ENCODE data around the gene NPLOC4. TPM values are rescaled to one million over a fixed set of nuclear protein-coding genes. Genes with fewer than 3 reads are reported as not detected.

NPLOC4 gene
- total RNA-seq, 2 donors from 2014 or later: 43.8 to 63.0 TPM

DNA sequence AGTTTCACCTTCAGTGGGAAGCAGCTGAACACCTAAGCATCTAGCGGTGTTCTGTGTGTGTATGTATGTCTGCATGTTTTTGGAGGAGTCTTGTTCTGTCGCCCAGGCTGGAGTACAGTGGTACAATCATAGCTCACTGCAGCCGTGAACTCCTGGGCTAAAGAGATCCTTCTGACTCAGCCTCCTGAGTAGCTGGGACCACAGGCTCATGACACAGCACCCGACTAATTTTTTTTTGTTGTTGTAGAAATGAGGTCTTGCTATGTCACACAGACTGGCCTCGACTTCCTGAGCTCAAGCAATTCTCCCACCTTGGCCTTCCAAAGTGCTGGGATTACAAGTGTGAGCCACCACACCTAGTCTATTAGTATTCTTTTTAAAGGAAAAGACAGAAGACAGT is 54.6 kb downstream of the NPLOC4 start:
- no peak for ATAC-seq
- Histone ChIP-seq H3K4me1 (no peaks in the 10 kb centered on the region), H3K36me3 (replicated peaks in 1 of 2; ENCODE audit: insufficient read depth in 1 of 2, low read depth in 2 of 2) (peaks cover 0 to 11% of the 10 kb centered on the region in 2 donors), H3K27me3 (no peaks in the 10 kb centered on the region), H3K9me3 (no peaks in the 10 kb centered on the region), H3K4me3 (no peak overlapping the region), H3K27ac (no peak overlapping the region)
- 91 to 94% methylated on average over 4 to 5 of the region's 5 CpGs for WGBS, 2 donors
- intact Hi-C loops (cut with DNase I): no loop called here
- TF ChIP-seq, protein P1, sequence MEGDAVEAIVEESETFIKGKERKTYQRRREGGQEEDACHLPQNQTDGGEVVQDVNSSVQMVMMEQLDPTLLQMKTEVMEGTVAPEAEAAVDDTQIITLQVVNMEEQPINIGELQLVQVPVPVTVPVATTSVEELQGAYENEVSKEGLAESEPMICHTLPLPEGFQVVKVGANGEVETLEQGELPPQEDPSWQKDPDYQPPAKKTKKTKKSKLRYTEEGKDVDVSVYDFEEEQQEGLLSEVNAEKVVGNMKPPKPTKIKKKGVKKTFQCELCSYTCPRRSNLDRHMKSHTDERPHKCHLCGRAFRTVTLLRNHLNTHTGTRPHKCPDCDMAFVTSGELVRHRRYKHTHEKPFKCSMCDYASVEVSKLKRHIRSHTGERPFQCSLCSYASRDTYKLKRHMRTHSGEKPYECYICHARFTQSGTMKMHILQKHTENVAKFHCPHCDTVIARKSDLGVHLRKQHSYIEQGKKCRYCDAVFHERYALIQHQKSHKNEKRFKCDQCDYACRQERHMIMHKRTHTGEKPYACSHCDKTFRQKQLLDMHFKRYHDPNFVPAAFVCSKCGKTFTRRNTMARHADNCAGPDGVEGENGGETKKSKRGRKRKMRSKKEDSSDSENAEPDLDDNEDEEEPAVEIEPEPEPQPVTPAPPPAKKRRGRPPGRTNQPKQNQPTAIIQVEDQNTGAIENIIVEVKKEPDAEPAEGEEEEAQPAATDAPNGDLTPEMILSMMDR (IDR thresholded peaks at IDR 0.05): no peak
- no peak for TF ChIP-seq POLR2A (IDR thresholded peaks at IDR 0.05)
- no peak for DNase-seq

DNA sequence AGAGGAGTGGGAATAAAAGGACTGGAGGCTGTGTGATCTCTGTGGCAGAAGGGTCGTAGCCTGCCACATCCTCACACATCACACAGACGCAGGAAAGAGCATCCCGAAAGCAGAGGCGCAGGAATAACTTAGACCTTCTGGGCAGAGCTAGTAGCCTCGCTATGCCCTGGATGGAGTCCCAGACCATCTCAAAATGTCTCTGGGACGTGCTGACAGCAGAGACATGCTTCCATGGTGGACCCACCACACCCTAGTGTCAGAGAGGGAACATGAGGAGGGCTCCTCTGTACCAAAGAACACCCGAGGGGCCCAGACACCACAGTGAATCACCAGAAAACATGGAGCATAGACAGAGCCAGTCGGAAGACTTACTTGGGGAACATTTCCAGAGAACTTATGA is 55.2 kb downstream of the NPLOC4 start:
- no peak for TF ChIP-seq POLR2A (IDR thresholded peaks at IDR 0.05)
- TF ChIP-seq, protein P1 (IDR thresholded peaks at IDR 0.05): no peak
- H3K27ac ChIP-seq: no peak overlapping the region
- WGBS, 2 donors: 80 to 85% methylated on average over 5 to 8 of the region's 8 CpGs
- no peak overlapping the region for H3K4me3 ChIP-seq
- no peaks in the 10 kb centered on the region for H3K9me3 ChIP-seq
- intact Hi-C loops (cut with DNase I): no loop called here
- H3K36me3 ChIP-seq (replicated peaks in 1 of 2; ENCODE audit: insufficient read depth in 1 of 2, low read depth in 2 of 2): peaks cover 0 to 11% of the 10 kb centered on the region in 2 donors
- H3K4me1 ChIP-seq: peaks cover 5% of the 10 kb centered on the region
- DNase-seq (no peak), ATAC-seq (no peak)
- H3K27me3 ChIP-seq: no peaks in the 10 kb centered on the region

DNA sequence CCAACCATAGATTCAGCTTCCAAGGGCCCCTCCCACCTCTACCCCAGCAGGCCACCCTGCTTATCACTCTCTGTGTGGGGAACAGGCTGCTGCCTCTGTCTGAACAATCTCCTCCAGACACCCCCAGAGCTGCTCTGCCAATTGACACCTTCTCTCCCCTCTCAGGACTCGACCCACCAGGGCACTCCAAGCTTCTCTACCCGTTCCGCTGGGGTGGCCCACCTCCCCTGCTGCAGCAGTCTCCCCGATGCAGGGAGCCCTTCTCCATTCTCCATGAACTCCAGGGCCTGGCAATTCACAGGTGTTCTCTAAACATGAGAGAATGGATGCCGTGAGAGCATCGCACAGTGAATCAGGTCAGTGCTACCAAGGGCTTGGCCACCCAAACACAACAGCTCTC is 56.4 kb downstream of the NPLOC4 start:
- TF ChIP-seq, protein P1 (IDR thresholded peaks at IDR 0.05): no peak
- no peak for TF ChIP-seq POLR2A (IDR thresholded peaks at IDR 0.05)
- intact Hi-C loops (cut with DNase I): no loop called here
- Histone ChIP-seq H3K36me3 (replicated peaks in 1 of 2; ENCODE audit: insufficient read depth in 1 of 2, low read depth in 2 of 2) (peaks cover 0 to 11% of the 10 kb centered on the region in 2 donors), H3K27ac (no peak overlapping the region), H3K4me1 (peaks cover 11% of the 10 kb centered on the region), H3K4me3 (no peak overlapping the region), H3K9me3 (no peaks in the 10 kb centered on the region), H3K27me3 (no peaks in the 10 kb centered on the region)
- no peak for DNase-seq
- no peak for ATAC-seq
- 78 to 96% methylated on average over 3 to 6 of the region's 6 CpGs for WGBS, 2 donors

DNA sequence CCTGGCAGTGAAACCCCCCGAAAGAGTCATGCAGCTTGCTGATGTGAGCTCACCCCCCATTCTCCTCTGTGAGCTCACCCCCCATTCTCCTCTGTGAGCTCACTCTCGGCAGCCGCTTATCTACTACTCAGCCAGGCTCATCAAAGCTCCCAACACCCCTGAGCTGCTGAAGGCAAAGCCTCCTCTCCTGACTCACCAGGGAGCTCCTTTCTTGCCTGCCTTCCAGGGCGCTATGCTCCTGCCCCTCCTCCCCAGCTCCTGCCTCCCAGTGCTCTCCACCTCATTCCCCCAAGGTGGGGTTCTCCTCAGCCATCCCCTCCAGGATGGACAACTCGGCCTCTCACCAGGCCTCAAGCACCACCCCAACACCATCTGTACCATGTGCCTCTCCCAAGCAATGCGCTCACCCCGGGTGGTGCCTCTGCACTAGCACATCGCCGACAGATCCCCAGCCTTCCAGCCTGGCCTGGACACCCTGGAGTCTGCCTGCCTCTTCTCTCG is 57.0 kb downstream of the NPLOC4 start:
- no peak for TF ChIP-seq POLR2A (IDR thresholded peaks at IDR 0.05)
- TF ChIP-seq, protein P1 (IDR thresholded peaks at IDR 0.05): no peak
- WGBS, 2 donors: 92 to 95% methylated on average over 10 of the region's 10 CpGs
- ATAC-seq: no peak
- Histone ChIP-seq H3K4me1 (peaks cover 11% of the 10 kb centered on the region), H3K4me3 (no peak overlapping the region), H3K36me3 (replicated peaks in 1 of 2; ENCODE audit: insufficient read depth in 1 of 2, low read depth in 2 of 2) (peaks cover 0 to 8% of the 10 kb centered on the region in 2 donors), H3K9me3 (no peaks in the 10 kb centered on the region), H3K27me3 (no peaks in the 10 kb centered on the region), H3K27ac (no peak overlapping the region)
- DNase-seq: no peak
- intact Hi-C loops (cut with DNase I): no loop called here

DNA sequence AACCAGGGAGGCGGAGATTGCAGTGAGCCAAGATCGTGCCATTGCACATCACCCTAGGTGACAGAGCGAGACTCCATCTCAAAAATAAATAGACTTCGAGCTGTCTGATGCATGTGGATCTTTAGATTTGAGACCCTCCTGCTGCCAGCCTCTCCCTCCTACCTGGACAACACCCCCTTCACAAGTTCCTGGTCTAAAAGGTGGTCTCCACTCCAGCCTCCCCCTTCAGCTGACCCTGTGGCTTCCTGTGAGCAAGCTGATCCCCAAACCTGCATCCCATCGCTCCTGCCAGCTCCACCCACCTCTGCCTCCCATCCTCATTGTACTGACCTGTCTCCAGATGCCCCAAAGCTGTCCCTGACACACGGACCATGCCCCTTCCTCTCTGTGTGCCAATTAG is 57.6 kb downstream of the NPLOC4 start:
- no peak overlapping the region for H3K4me3 ChIP-seq
- 91 to 93% methylated on average over 6 of the region's 6 CpGs for WGBS, 2 donors

More for the DNA sequence above, 57.6 kb downstream of the NPLOC4 start:
- H3K4me1 ChIP-seq: peaks cover 11% of the 10 kb centered on the region
- TF ChIP-seq, protein P1 (IDR thresholded peaks at IDR 0.05): no peak
- no peak for TF ChIP-seq POLR2A (IDR thresholded peaks at IDR 0.05)
- ATAC-seq: no peak
- no peak overlapping the region for H3K27ac ChIP-seq
- H3K27me3 ChIP-seq: no peaks in the 10 kb centered on the region
- intact Hi-C loops (cut with DNase I): no loop called here
- no peaks in the 10 kb centered on the region for H3K9me3 ChIP-seq
- peaks cover 0 to 8% of the 10 kb centered on the region in 2 donors for H3K36me3 ChIP-seq (replicated peaks in 1 of 2; ENCODE audit: insufficient read depth in 1 of 2, low read depth in 2 of 2)
- no peak for DNase-seq

Measured in body of pancreas (tissue), 4 donors.